K562 (cell line): Measurements from ENCODE around the gene SIRT2. TPM values are rescaled to one million over a fixed set of nuclear protein-coding genes. Genes with fewer than 3 reads are reported as not detected.

ENCODE experiments used
- ATAC-seq: fragments of 200-7000 bp; cut with Tn5 transposase; 3 replicates; pipeline ENCODE4 v1.9.1; 2020; ENCODE audit warnings: moderate library complexity
- BruUV-seq: library from RNA; stranded (reverse); fragments of 400-500 nt; replicated peaks from 2 replicates; lab custom pipeline; 2021; lab: Mats Ljungman, UMichigan
- CTCF ChIA-PET: fragments of 300-600 bp; formaldehyde crosslinking; extraction: SDS; loops from one replicate; lab custom pipeline; 2021; ENCODE audit warnings: low intra/inter-chr PET ratio; lab: Yijun Ruan, JAX
- POLR2A ChIA-PET: fragments of 300-600, 350-650 bp; sonication (Branson Sonifier 250); formaldehyde crosslinking; extraction: SDS; loops from one replicate; lab custom pipeline; 2021; ENCODE audit warnings: antibody characterized with exemption, inconsistent platforms; lab: Yijun Ruan, JAX
- DNase-seq, 4 experiments: peaks; one replicate each; pipeline versions ENCODE4 v3.0.0 to v3.0.0-alpha.2; 2011 to 2018; ENCODE audit warnings: low spot score in 3 of 4, mixed read lengths in 3 of 4; ENCODE audit errors: extremely low read depth in 1 of 4
- FAIRE-seq: peaks from 2 replicates; lab custom pipeline; 2011; peaks lifted over from hg19 to GRCh38; lab: Jason Lieb, UNC
- H2AFZ ChIP-seq: 2 replicates; pipeline ENCODE4 v1.6.0; 2011; ENCODE audit warnings: low read depth, low read length, control low read depth, inconsistent platforms
- H3K27ac ChIP-seq: fragments of 200-600 bp; 3 replicates; pipeline ENCODE4 v1.8.0; 2011; ENCODE audit warnings: low read depth, mild to moderate bottlenecking, control low read depth, inconsistent platforms, low read length, moderate library complexity, mixed read lengths; ENCODE audit errors: extremely low read depth
- H3K27me3 ChIP-seq, 2 experiments: fragments of 300-600 bp in 1 of 2; 2 replicates in 1 of 2; 3 replicates in 1 of 2; pipeline versions ENCODE4 v1.6.0 to v1.8.0; 2011; ENCODE audit warnings: inconsistent platforms in 2 of 2, low read length in 2 of 2, mild to moderate bottlenecking in 1 of 2, mixed read lengths in 1 of 2, moderate library complexity in 1 of 2; ENCODE audit not compliant: control insufficient read depth in 2 of 2, insufficient read depth in 2 of 2
- H3K36me3 ChIP-seq: fragments of 300-600 bp; 3 replicates; pipeline ENCODE4 v1.8.0; 2011; ENCODE audit warnings: mild to moderate bottlenecking, low read length, inconsistent platforms; ENCODE audit not compliant: control insufficient read depth, insufficient read depth
- H3K4me1 ChIP-seq, 2 experiments: fragments of 200-600 bp in 1 of 2; replicated peaks in 1 of 2; 2 replicates in 1 of 2; 3 replicates in 1 of 2; pipeline versions ENCODE4 v1.5.1 to v1.8.0; 2011; ENCODE audit warnings: inconsistent platforms in 2 of 2, low read length in 2 of 2, mild to moderate bottlenecking in 1 of 2, mixed read lengths in 1 of 2, moderate library complexity in 1 of 2; ENCODE audit not compliant: control insufficient read depth in 2 of 2, insufficient read depth in 2 of 2
- H3K4me2 ChIP-seq: 2 replicates; pipeline ENCODE4 v1.6.1; 2011; ENCODE audit warnings: low read length, control low read depth, inconsistent platforms, mixed read lengths; ENCODE audit not compliant: insufficient read depth
- H3K4me3 ChIP-seq: fragments of 200-600 bp; sonication (generic), shearing (Covaris generic); 2 replicates; pipeline ENCODE4 v1.5.1; 2016; ENCODE audit warnings: control low read depth, inconsistent platforms
- H3K79me2 ChIP-seq: fragments of 200-600 bp; 3 replicates; pipeline ENCODE4 v1.8.0; 2011; ENCODE audit warnings: low read length, inconsistent platforms; ENCODE audit not compliant: control insufficient read depth, insufficient read depth
- H3K9ac ChIP-seq, 2 experiments: 2 replicates each; pipeline versions ENCODE4 v1.6.0 to v1.6.1; 2011; ENCODE audit warnings: low read depth in 2 of 2, low read length in 2 of 2, control low read depth in 1 of 2, inconsistent platforms in 1 of 2, mild to moderate bottlenecking in 1 of 2, mixed read lengths in 1 of 2; ENCODE audit not compliant: insufficient read depth in 1 of 2
- H3K9me1 ChIP-seq: one replicate; pipeline ENCODE4 v1.6.0; 2011; ENCODE audit warnings: inconsistent platforms, mild to moderate bottlenecking, low read length, moderate library complexity; ENCODE audit not compliant: control insufficient read depth, insufficient read depth
- H3K9me3 ChIP-seq: replicated peaks from 2 replicates; pipeline ENCODE4 v1.5.1; 2011; ENCODE audit warnings: low read depth, low read length, inconsistent platforms; ENCODE audit not compliant: control insufficient read depth, insufficient read depth
- H4K20me1 ChIP-seq: replicated peaks from 2 replicates; pipeline ENCODE4 v1.6.1; 2011; ENCODE audit warnings: low read length, inconsistent platforms, mixed read lengths; ENCODE audit not compliant: control insufficient read depth, insufficient read depth
- EHMT2 ChIP-seq: fragments of 450-650 bp; IDR thresholded peaks from 2 replicates; pipeline ENCODE4 v1.6.1; 2018; ENCODE audit warnings: antibody characterized with exemption
- HMG20A ChIP-seq: fragments of 450-650 bp; formaldehyde crosslinking; conservative IDR thresholded peaks from 2 replicates; pipeline ENCODE4 v1.4.0; 2020; ENCODE audit warnings: mild to moderate bottlenecking, mixed read lengths
- HNRNPH1 ChIP-seq: fragments of 200-400 bp; formaldehyde crosslinking; optimal IDR thresholded peaks from 2 replicates; pipeline ENCODE3; 2017; ENCODE audit warnings: low read depth, mild to moderate bottlenecking, low read length, moderate library complexity
- MAFK ChIP-seq: IDR thresholded peaks from 2 replicates; pipeline ENCODE4 v1.6.1; 2011; ENCODE audit warnings: low read length, improper control_type of control experiment
- MTA1 ChIP-seq: fragments of 450-650 bp; IDR thresholded peaks from 2 replicates; pipeline ENCODE4 v1.6.1; 2017; ENCODE audit warnings: borderline replicate concordance
- PURB ChIP-seq: sonication (generic); formaldehyde crosslinking; IDR thresholded peaks from 2 replicates; pipeline ENCODE4 v1.9.0; 2021; ENCODE audit warnings: low read depth, mild to moderate bottlenecking, missing genetic modification reagents
- TBP ChIP-seq: optimal IDR thresholded peaks from 2 replicates; pipeline ENCODE3; 2011; ENCODE audit warnings: low read depth, low read length, improper control_type of control experiment
- XRCC3 ChIP-seq: fragments of 450-650 bp; IDR thresholded peaks from 2 replicates; pipeline ENCODE4 v1.6.1; 2017; ENCODE audit warnings: mild to moderate bottlenecking, moderate library complexity
- WGBS: fragments of 100-300 bp; shearing (Covaris generic); methylation state at CpG from one replicate; pipeline ENCODE4 v1.1.6; 2016; ENCODE audit warnings: low coverage, mixed read lengths; ENCODE audit not compliant: insufficient coverage; ENCODE audit errors: missing lambda C conversion rate; 5-methylcytosine and 5-hydroxymethylcytosine counted together
- in situ Hi-C: fragments of 300-500 bp; cut with MboI; formaldehyde crosslinking; loops from 4 replicates; pipeline ENCODE4 v1.15.0; 2018; ENCODE audit warnings: inconsistent platforms, mixed read lengths
- intact Hi-C: fragments of 100-400 bp; cut with micrococcal nuclease; formaldehyde crosslinking; loops from 2 replicates; pipeline ENCODE4 v1.14.2; 2022
- polyA plus RNA-seq, 8 experiments: library from polyadenylated mRNA; depleted of rRNA in 4 of 8; stranded (reverse) in 5 of 8; unstranded in 3 of 8; fragments of >200 nt; fragmentation: Nextera tagmentation in 2 of 8; fragmentation: Illumina TruSeq in 1 of 8; extraction: Ambion mirVana in 2 of 8; extraction: Trizol in 1 of 8; gene quantifications; 2 replicates each; pipeline versions ENCODE4 v1.2.1 to v1.2.3, GENCODE V29; 2011 to 2014; ENCODE audit warnings: inconsistent platforms in 1 of 8, missing spikeins in 1 of 8
- total RNA-seq, 7 experiments: library from RNA; depleted of rRNA in 6 of 7; stranded (reverse); fragments of >200 nt in 6 of 7; fragmentation: Illumina TruSeq in 2 of 7; extraction: Trizol in 2 of 7; gene quantifications; 2 replicates each; pipeline versions ENCODE4 v1.2.1 to v1.2.3, GENCODE V29; 2011 to 2021; ENCODE audit warnings: low replicate concordance in 1 of 7
- TF ChIP-seq, protein P1 (sequence below), 2 experiments: fragments of 450-650 bp in 1 of 2; IDR thresholded peaks; 2 replicates each; pipeline ENCODE4 v1.6.1; 2011 to 2017; ENCODE audit warnings: low read depth in 2 of 2, antibody characterized with exemption in 1 of 2, borderline replicate concordance in 1 of 2, low read length in 1 of 2, mild to moderate bottlenecking in 1 of 2, mixed read lengths in 1 of 2; ENCODE audit not compliant: control insufficient read depth in 1 of 2
- TF ChIP-seq, protein P2 (sequence below): fragments of 250-450 bp; sonication (Bioruptor Pico); IDR thresholded peaks from 2 replicates; pipeline ENCODE4 v1.5.0; 2020; ENCODE audit warnings: mild to moderate bottlenecking
- TF ChIP-seq, protein P3 (sequence below): fragments of 450-650 bp; formaldehyde crosslinking; IDR thresholded peaks from 2 replicates; pipeline ENCODE4 v1.4.0; 2020; ENCODE audit warnings: mild to moderate bottlenecking, moderate library complexity

Gene SIRT2
- total and polyA plus RNA-seq, 9 of the 15 experiments (the other 6 are each of a cell fraction or from before 2014, with no cell fraction given): 2.3 to 35.2 (median 22.9) TPM

DNA sequence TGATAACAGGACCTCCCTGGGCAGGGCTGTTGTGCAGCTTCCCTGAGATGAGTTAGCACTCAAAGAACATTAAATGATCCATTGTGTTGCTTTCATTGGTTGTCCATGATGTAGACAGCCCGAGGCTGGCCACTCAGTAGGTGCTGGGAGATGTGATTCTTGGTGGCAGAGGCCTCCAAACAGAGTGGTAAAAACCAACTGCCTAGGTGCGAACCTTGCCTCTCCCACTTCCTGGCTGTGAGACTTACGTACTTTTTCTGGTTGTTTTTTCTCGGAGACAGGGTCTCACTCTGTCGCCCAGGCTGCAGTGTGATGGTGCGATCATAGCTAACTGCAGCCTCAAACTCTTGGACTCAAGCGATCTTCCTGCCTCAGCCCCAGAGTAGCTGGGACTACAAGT is 25.0 kb upstream of the SIRT2 start:
- TF ChIP-seq, protein P1, sequence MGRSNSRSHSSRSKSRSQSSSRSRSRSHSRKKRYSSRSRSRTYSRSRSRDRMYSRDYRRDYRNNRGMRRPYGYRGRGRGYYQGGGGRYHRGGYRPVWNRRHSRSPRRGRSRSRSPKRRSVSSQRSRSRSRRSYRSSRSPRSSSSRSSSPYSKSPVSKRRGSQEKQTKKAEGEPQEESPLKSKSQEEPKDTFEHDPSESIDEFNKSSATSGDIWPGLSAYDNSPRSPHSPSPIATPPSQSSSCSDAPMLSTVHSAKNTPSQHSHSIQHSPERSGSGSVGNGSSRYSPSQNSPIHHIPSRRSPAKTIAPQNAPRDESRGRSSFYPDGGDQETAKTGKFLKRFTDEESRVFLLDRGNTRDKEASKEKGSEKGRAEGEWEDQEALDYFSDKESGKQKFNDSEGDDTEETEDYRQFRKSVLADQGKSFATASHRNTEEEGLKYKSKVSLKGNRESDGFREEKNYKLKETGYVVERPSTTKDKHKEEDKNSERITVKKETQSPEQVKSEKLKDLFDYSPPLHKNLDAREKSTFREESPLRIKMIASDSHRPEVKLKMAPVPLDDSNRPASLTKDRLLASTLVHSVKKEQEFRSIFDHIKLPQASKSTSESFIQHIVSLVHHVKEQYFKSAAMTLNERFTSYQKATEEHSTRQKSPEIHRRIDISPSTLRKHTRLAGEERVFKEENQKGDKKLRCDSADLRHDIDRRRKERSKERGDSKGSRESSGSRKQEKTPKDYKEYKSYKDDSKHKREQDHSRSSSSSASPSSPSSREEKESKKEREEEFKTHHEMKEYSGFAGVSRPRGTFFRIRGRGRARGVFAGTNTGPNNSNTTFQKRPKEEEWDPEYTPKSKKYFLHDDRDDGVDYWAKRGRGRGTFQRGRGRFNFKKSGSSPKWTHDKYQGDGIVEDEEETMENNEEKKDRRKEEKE (IDR thresholded peaks at IDR 0.05; ENCODE audit: borderline replicate concordance in 1 of 2, control insufficient read depth in 1 of 2, low read depth in 2 of 2, low read length in 1 of 2): no peak
- TF ChIP-seq, protein P2, sequence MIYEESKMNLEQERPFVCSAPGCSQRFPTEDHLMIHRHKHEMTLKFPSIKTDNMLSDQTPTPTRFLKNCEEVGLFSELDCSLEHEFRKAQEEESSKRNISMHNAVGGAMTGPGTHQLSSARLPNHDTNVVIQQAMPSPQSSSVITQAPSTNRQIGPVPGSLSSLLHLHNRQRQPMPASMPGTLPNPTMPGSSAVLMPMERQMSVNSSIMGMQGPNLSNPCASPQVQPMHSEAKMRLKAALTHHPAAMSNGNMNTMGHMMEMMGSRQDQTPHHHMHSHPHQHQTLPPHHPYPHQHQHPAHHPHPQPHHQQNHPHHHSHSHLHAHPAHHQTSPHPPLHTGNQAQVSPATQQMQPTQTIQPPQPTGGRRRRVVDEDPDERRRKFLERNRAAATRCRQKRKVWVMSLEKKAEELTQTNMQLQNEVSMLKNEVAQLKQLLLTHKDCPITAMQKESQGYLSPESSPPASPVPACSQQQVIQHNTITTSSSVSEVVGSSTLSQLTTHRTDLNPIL: no peak
- TF ChIP-seq, protein P3, sequence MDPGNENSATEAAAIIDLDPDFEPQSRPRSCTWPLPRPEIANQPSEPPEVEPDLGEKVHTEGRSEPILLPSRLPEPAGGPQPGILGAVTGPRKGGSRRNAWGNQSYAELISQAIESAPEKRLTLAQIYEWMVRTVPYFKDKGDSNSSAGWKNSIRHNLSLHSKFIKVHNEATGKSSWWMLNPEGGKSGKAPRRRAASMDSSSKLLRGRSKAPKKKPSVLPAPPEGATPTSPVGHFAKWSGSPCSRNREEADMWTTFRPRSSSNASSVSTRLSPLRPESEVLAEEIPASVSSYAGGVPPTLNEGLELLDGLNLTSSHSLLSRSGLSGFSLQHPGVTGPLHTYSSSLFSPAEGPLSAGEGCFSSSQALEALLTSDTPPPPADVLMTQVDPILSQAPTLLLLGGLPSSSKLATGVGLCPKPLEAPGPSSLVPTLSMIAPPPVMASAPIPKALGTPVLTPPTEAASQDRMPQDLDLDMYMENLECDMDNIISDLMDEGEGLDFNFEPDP: no peak
- TF ChIP-seq MAFK: no peak
- no peak for TF ChIP-seq TBP
- TF ChIP-seq EHMT2: no peak
- TF ChIP-seq PURB (CRISPR knock-in tag): no peak
- no peak for TF ChIP-seq HNRNPH1
- TF ChIP-seq MTA1: no peak
- no peak for TF ChIP-seq XRCC3
- no peak for TF ChIP-seq HMG20A
- TF ChIP-seq, all 486 proteins: peak for 0
- H3K4me3 ChIP-seq: no peak overlapping the region
- H3K27ac ChIP-seq: no peak overlapping the region
- no peaks in the 10 kb centered on the region for H3K27me3 ChIP-seq
- 97% methylated on average over 7 of the region's 7 CpGs for WGBS
- peaks cover 0 to 26% of the 10 kb centered on the region in 2 experiments; a peak in 3 of 5 replicates for H3K4me1 ChIP-seq
- peak in 1 of 4 experiments; percentile 5 for DNase-seq
- no TSS peak for BruUV-seq
- H3K79me2 ChIP-seq: peaks cover 22% of the 10 kb centered on the region
- in situ Hi-C loops (loop anchor here (10.0 kb wide), 1 partner anchor 400 kb away; no protein-coding TSS in a partner anchor), intact Hi-C loops (no loop called here)
- H4K20me1 ChIP-seq: no peaks in the 10 kb centered on the region
- peaks cover 62% of the 10 kb centered on the region; the same call in 1 of the 3 replicates for H3K36me3 ChIP-seq
- ChIA-PET CTCF (no interaction called here), POLR2A (interaction anchor here (1.1 kb wide), 1 partner anchor 9 kb away, joined by 3 read pairs; no protein-coding TSS in a partner anchor)
- no peak overlapping the region for H2AFZ ChIP-seq
- no peaks in the 10 kb centered on the region for H3K9me1 ChIP-seq
- ATAC-seq: no peak
- no peak overlapping the region for H3K9ac ChIP-seq
- H3K9me3 ChIP-seq: no peaks in the 10 kb centered on the region
- no peak overlapping the region for H3K4me2 ChIP-seq
- FAIRE-seq: no peak
